Coronary artery (tissue), 2 donors: ENCODE results near the gene OCSTAMP.

Experiments used
- DNase-seq: peaks from one replicate; pipeline ENCODE4 v3.0.0-alpha.2; 2017; ENCODE audit warnings: low spot score
- H3K27ac ChIP-seq, 2 donors: fragments of 200-600 bp; sonication (generic); one replicate each; pipeline ENCODE4 v1.5.1; 2016 to 2019
- H3K4me3 ChIP-seq: fragments of 200-600 bp; sonication (generic); 2 replicates; pipeline ENCODE4 v1.5.1; 2016; ENCODE audit warnings: mild to moderate bottlenecking, moderate library complexity
- CTCF ChIP-seq: fragments of 200-600 bp; sonication (generic); IDR thresholded peaks from one replicate; pipeline ENCODE4 v1.5.1; 2019; ENCODE audit warnings: antibody characterized with exemption

OCSTAMP gene

GRCh38 chr20:46562009-46562372, 11.5 kb upstream of the OCSTAMP start:
- TF ChIP-seq CTCF: no peak
- peak overlapping the region; percentile 11 to 52 for H3K27ac ChIP-seq
- DNase-seq: no peak
- peak overlapping the region; percentile 62 for H3K4me3 ChIP-seq

GRCh38 chr20:46559685-46560440, 9.4 kb upstream of the OCSTAMP start:
- no peak overlapping the region for H3K4me3 ChIP-seq
- DNase-seq: no peak
- no peak overlapping the region for H3K27ac ChIP-seq
- no peak for TF ChIP-seq CTCF

GRCh38 chr20:46559001-46559400, 8.5 kb upstream of the OCSTAMP start:
- TF ChIP-seq CTCF: no peak
- Histone ChIP-seq H3K4me3 (no peak overlapping the region), H3K27ac (no peak overlapping the region)
- DNase-seq: no peak

GRCh38 chr20:46558511-46558959, 8.1 kb upstream of the OCSTAMP start:
- DNase-seq: no peak
- no peak for TF ChIP-seq CTCF
- Histone ChIP-seq H3K27ac (no peak overlapping the region), H3K4me3 (no peak overlapping the region)

GRCh38 chr20:46557231-46557956, 6.9 kb upstream of the OCSTAMP start:
- no peak for DNase-seq
- H3K4me3 ChIP-seq: no peak overlapping the region
- no peak for TF ChIP-seq CTCF
- peak overlapping the region in 1 of 2 donors; percentile 11 for H3K27ac ChIP-seq

GRCh38 chr20:46555370-46555956, 5.0 kb upstream of the OCSTAMP start:
- no peak overlapping the region for H3K27ac ChIP-seq
- DNase-seq: no peak
- H3K4me3 ChIP-seq: no peak overlapping the region
- no peak for TF ChIP-seq CTCF
